H9 (cell line): ENCODE data around the gene IBA57. TPM values are rescaled to one million over a fixed set of nuclear protein-coding genes. Genes with fewer than 3 reads are reported as not detected.
A peak's percentile ranks its signal among the peaks of the same experiment; 100 is the strongest.

Experiments
- DNase-seq: peaks from one replicate; pipeline ENCODE4 v3.0.0-alpha.2; 2017
- H2AFZ ChIP-seq: one replicate; pipeline ENCODE4 v1.6.1; 2013; ENCODE audit warnings: mild to moderate bottlenecking, low read length, control low read depth, moderate library complexity
- H2AK5ac ChIP-seq: 2 replicates; pipeline ENCODE4 v1.6.1; 2013; ENCODE audit warnings: low read length, control low read depth, mixed read lengths; ENCODE audit not compliant: insufficient read length
- H2BK120ac ChIP-seq: one replicate; pipeline ENCODE4 v1.6.1; 2013; ENCODE audit warnings: low read depth, mild to moderate bottlenecking, low read length, control low read depth, inconsistent platforms; ENCODE audit not compliant: poor library complexity, severe bottlenecking
- H2BK12ac ChIP-seq: 2 replicates; pipeline ENCODE4 v1.6.1; 2013; ENCODE audit warnings: low read length, control low read depth, mixed read lengths, low read depth; ENCODE audit not compliant: insufficient read length
- H2BK15ac ChIP-seq: 2 replicates; pipeline ENCODE4 v1.6.1; 2013; ENCODE audit warnings: low read depth, low read length, control low read depth
- H2BK20ac ChIP-seq: one replicate; pipeline ENCODE4 v1.6.1; 2013; ENCODE audit warnings: low read depth, mild to moderate bottlenecking, low read length, control low read depth, inconsistent platforms; ENCODE audit not compliant: poor library complexity, severe bottlenecking
- H2BK5ac ChIP-seq: 2 replicates; pipeline ENCODE4 v1.6.1; 2013; ENCODE audit warnings: low read length, control low read depth, mixed read lengths; ENCODE audit not compliant: insufficient read length
- H3K14ac ChIP-seq: 2 replicates; pipeline ENCODE4 v1.6.1; 2013; ENCODE audit warnings: low read length, control low read depth; ENCODE audit not compliant: insufficient read depth
- H3K18ac ChIP-seq: 2 replicates; pipeline ENCODE4 v1.6.1; 2013; ENCODE audit warnings: low read depth, mild to moderate bottlenecking, mixed read lengths, low read length, control low read depth; ENCODE audit not compliant: insufficient read length
- H3K23ac ChIP-seq: 2 replicates; pipeline ENCODE4 v1.6.1; 2013; ENCODE audit warnings: low read length, control low read depth, mixed read lengths, low read depth; ENCODE audit not compliant: insufficient read length
- H3K23me2 ChIP-seq: 2 replicates; pipeline ENCODE4 v1.6.1; 2013; ENCODE audit warnings: low read depth, mild to moderate bottlenecking, mixed read lengths, low read length, control low read depth; ENCODE audit not compliant: insufficient read length, poor library complexity, severe bottlenecking
- H3K27ac ChIP-seq: 2 replicates; pipeline ENCODE4 v1.5.1; 2013; ENCODE audit warnings: low read length, control low read depth, mixed read lengths, low read depth; ENCODE audit not compliant: insufficient read length
- H3K27me3 ChIP-seq: 2 replicates; pipeline ENCODE4 v1.6.1; 2013; ENCODE audit warnings: low read length, control low read depth, inconsistent platforms; ENCODE audit not compliant: insufficient read depth
- H3K4ac ChIP-seq: 2 replicates; pipeline ENCODE4 v1.6.1; 2013; ENCODE audit warnings: low read depth, mild to moderate bottlenecking, control low read depth, inconsistent platforms, low read length, moderate library complexity
- H3K4me1 ChIP-seq: 2 replicates; pipeline ENCODE4 v1.6.1; 2013; ENCODE audit warnings: low read length, control low read depth, inconsistent platforms; ENCODE audit not compliant: insufficient read depth
- H3K4me2 ChIP-seq: 2 replicates; pipeline ENCODE4 v1.6.1; 2013; ENCODE audit warnings: low read length, control low read depth, mixed read lengths; ENCODE audit not compliant: insufficient read length, insufficient read depth
- H3K56ac ChIP-seq: 2 replicates; pipeline ENCODE4 v1.6.1; 2013; ENCODE audit warnings: low read depth, mild to moderate bottlenecking, mixed read lengths, low read length, control low read depth; ENCODE audit not compliant: insufficient read length
- H3K79me1 ChIP-seq: 2 replicates; pipeline ENCODE4 v1.6.1; 2013; ENCODE audit warnings: low read depth, mild to moderate bottlenecking, moderate library complexity, low read length, control low read depth, inconsistent platforms; ENCODE audit not compliant: insufficient read depth, poor library complexity, severe bottlenecking
- H3K79me2 ChIP-seq: 2 replicates; pipeline ENCODE4 v1.6.1; 2013; ENCODE audit warnings: low read length, control low read depth, inconsistent platforms; ENCODE audit not compliant: insufficient read depth
- H3K9ac ChIP-seq: 2 replicates; pipeline ENCODE4 v1.6.1; 2013; ENCODE audit warnings: low read length, control low read depth, mixed read lengths; ENCODE audit not compliant: insufficient read length; ENCODE audit errors: extremely low read depth
- H3K9me3 ChIP-seq: one replicate; pipeline ENCODE4 v1.6.1; 2013; ENCODE audit warnings: low read depth, low read length, inconsistent platforms; ENCODE audit not compliant: control insufficient read depth
- H3T11ph ChIP-seq: one replicate; pipeline ENCODE4 v1.6.1; 2013; ENCODE audit warnings: mild to moderate bottlenecking, low read length, control low read depth, inconsistent platforms
- H4K20me1 ChIP-seq: one replicate; pipeline ENCODE4 v1.6.1; 2013; ENCODE audit not compliant: control insufficient read depth, insufficient read length, insufficient read depth
- H4K5ac ChIP-seq: 2 replicates; pipeline ENCODE4 v1.6.1; 2013; ENCODE audit warnings: low read depth, mild to moderate bottlenecking, mixed read lengths, low read length, control low read depth; ENCODE audit not compliant: insufficient read length
- H4K8ac ChIP-seq: replicated peaks from 2 replicates; pipeline ENCODE4 v1.6.1; 2013; ENCODE audit warnings: low read length, control low read depth, mixed read lengths, low read depth; ENCODE audit not compliant: insufficient read length
- H4K91ac ChIP-seq: 2 replicates; pipeline ENCODE4 v1.6.1; 2013; ENCODE audit warnings: low read depth, mild to moderate bottlenecking, moderate library complexity, mixed read lengths, low read length, control low read depth; ENCODE audit not compliant: insufficient read length
- H3K27ac Mint-ChIP-seq, 3 experiments: 2 replicates in 2 of 3; 3 replicates in 1 of 3; pipeline ENCODE4 v1.8.0; 2020 to 2021; ENCODE audit warnings: mixed read lengths in 3 of 3, mild to moderate bottlenecking in 1 of 3, moderate library complexity in 1 of 3
- H3K27me3 Mint-ChIP-seq: 2 replicates; pipeline ENCODE4 v1.8.0; 2021; ENCODE audit warnings: low read depth, mild to moderate bottlenecking, moderate library complexity, mixed read lengths
- H3K36me3 Mint-ChIP-seq, 3 experiments: 2 replicates in 2 of 3; 3 replicates in 1 of 3; pipeline ENCODE4 v1.8.0; 2020 to 2021; ENCODE audit warnings: low read depth in 3 of 3, mixed read lengths in 3 of 3; ENCODE audit not compliant: insufficient read depth in 1 of 3
- H3K4me1 Mint-ChIP-seq, 2 experiments: 2 replicates each; pipeline ENCODE4 v1.8.0; 2020; ENCODE audit warnings: mixed read lengths in 2 of 2
- H3K4me3 Mint-ChIP-seq, 2 experiments: 2 replicates in 1 of 2; 3 replicates in 1 of 2; pipeline ENCODE4 v1.8.0; 2020 to 2021; ENCODE audit warnings: mild to moderate bottlenecking in 2 of 2, mixed read lengths in 2 of 2, moderate library complexity in 1 of 2
- H3K9me3 Mint-ChIP-seq, 2 experiments: 2 replicates in 1 of 2; 3 replicates in 1 of 2; pipeline ENCODE4 v1.8.0; 2020; ENCODE audit warnings: mild to moderate bottlenecking in 2 of 2, mixed read lengths in 2 of 2, moderate library complexity in 1 of 2
- WGBS: extraction: QIAGEN DNeasy Blood & Tissue Kit; methylation state at CpG from one replicate; pipeline ENCODE4 v1.1.7; 2013; ENCODE audit warnings: missing lambda C conversion rate, low lambda C conversion rate, mixed read lengths; ENCODE audit not compliant: insufficient read length; ENCODE audit errors: extremely low coverage; 5-methylcytosine and 5-hydroxymethylcytosine counted together
- total RNA-seq: library from RNA; stranded (reverse); gene quantifications from 2 replicates; pipeline ENCODE4 v1.2.1, GENCODE V29; 2021
- TF ChIP-seq, protein P1 (sequence below): fragments of 200-600 bp; sonication (generic); conservative IDR thresholded peaks from 3 replicates; pipeline ENCODE4 v1.8.0; 2021; ENCODE audit warnings: antibody characterized with exemption, mild to moderate bottlenecking

Gene IBA57
- total RNA-seq, 1 experiment from 2014 or later = 12.6 TPM

DNA sequence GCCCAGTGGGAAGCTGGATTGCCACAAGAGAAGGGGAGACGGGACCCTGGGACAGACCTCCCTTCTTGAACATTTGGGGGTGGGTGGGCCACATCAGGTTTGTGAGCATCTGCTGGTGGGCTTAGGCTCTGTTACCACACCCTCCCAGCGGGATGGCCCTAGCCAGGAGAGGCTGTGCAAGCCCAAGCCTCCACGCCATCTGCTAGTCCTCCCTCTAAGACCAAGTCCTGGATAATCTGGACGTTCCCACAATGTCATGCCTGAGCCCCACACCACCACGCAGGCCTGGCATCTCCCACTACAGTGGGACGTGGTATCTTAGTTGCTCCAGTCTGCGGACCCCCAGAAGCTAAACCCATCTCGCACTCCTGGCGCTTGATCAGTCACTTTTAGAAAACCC, 3.7 kb upstream of the IBA57 start:
- Histone ChIP-seq H3K9ac (no peak overlapping the region), H4K8ac (no peak overlapping the region), H2AFZ (no peak overlapping the region), H4K5ac (no peak overlapping the region), H2BK15ac (no peak overlapping the region), H3K4ac (no peak overlapping the region), H2BK20ac (no peak overlapping the region), H4K20me1 (no peaks in the 10 kb centered on the region), H4K91ac (no peak overlapping the region), H3K56ac (no peak overlapping the region), H3K14ac (no peak overlapping the region; the same call in 1 of the 2 replicates), H3K23ac (no peak overlapping the region), H3K18ac (no peak overlapping the region), H3K27me3 (no peaks in the 10 kb centered on the region), H3K79me1 (no peaks in the 10 kb centered on the region), H3K4me1 (no peaks in the 10 kb centered on the region; the same call in 1 of the 2 replicates), H3K79me2 (no peaks in the 10 kb centered on the region), H3K23me2 (peaks cover 2% of the 10 kb centered on the region), H3K9me3 (no peaks in the 10 kb centered on the region), H2BK5ac (no peak overlapping the region), H2BK12ac (no peak overlapping the region), H2BK120ac (no peak overlapping the region), H3K4me2 (no peak overlapping the region), H3K27ac (no peak overlapping the region), H2AK5ac (no peak overlapping the region), H3T11ph (no peak overlapping the region)
- Mint-ChIP-seq H3K4me3 (no peak overlapping the region), H3K27ac (peak overlapping the region in 1 of 3 experiments; percentile 74; a peak in 2 of 7 replicates), H3K27me3 (peaks cover 11% of the 10 kb centered on the region), H3K36me3 (peaks cover 0 to 3% (median 2%) of the 10 kb centered on the region in 3 experiments; a peak in 2 of 7 replicates), H3K9me3 (peaks cover 0 to 2% of the 10 kb centered on the region in 2 experiments; a peak in 1 of 5 replicates), H3K4me1 (peaks cover 13 to 29% of the 10 kb centered on the region in 2 experiments)
- TF ChIP-seq, protein P1, sequence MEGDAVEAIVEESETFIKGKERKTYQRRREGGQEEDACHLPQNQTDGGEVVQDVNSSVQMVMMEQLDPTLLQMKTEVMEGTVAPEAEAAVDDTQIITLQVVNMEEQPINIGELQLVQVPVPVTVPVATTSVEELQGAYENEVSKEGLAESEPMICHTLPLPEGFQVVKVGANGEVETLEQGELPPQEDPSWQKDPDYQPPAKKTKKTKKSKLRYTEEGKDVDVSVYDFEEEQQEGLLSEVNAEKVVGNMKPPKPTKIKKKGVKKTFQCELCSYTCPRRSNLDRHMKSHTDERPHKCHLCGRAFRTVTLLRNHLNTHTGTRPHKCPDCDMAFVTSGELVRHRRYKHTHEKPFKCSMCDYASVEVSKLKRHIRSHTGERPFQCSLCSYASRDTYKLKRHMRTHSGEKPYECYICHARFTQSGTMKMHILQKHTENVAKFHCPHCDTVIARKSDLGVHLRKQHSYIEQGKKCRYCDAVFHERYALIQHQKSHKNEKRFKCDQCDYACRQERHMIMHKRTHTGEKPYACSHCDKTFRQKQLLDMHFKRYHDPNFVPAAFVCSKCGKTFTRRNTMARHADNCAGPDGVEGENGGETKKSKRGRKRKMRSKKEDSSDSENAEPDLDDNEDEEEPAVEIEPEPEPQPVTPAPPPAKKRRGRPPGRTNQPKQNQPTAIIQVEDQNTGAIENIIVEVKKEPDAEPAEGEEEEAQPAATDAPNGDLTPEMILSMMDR = no peak
- no CpG with 5 or more reads among the region's 9 CpGs for WGBS
- DNase-seq = no peak
